Natural killer cell (primary cell): ENCODE results near the gene MSI2. TPM values are rescaled to one million over a fixed set of nuclear protein-coding genes. Genes with fewer than 3 reads are reported as not detected.

Experiments used
- ATAC-seq, 3 donors: fragments of 150-1000 bp in 2 of 3; fragments of 200-7000 bp in 1 of 3; cut with Tn5 transposase; 1 replicate in 1 of 3; 2 replicates in 2 of 3; pipeline ENCODE4 v1.10.0; 2021; ENCODE audit warnings: mild to moderate bottlenecking in 2 of 3, moderate library complexity in 2 of 3
- DNase-seq, 2 donors: peaks; one replicate each; pipeline versions ENCODE4 v3.0.0 to v3.0.0-alpha.2; 2013 to 2021; ENCODE audit warnings: mixed read lengths in 1 of 2
- H3K27ac ChIP-seq: one replicate; pipeline ENCODE4 v1.5.1; 2013; ENCODE audit warnings: mild to moderate bottlenecking, low read length
- H3K27me3 ChIP-seq: one replicate; pipeline ENCODE4 v1.6.1; 2013; ENCODE audit warnings: low read length; ENCODE audit not compliant: control insufficient read depth, insufficient read depth
- H3K36me3 ChIP-seq: one replicate; pipeline ENCODE4 v1.6.1; 2013; ENCODE audit warnings: low read length; ENCODE audit not compliant: control insufficient read depth, insufficient read depth
- H3K4me1 ChIP-seq: one replicate; pipeline ENCODE4 v1.6.1; 2013; ENCODE audit warnings: low read length; ENCODE audit not compliant: control insufficient read depth, insufficient read depth
- H3K4me3 ChIP-seq: one replicate; pipeline ENCODE4 v1.5.1; 2013; ENCODE audit warnings: low read length
- H3K9me3 ChIP-seq: one replicate; pipeline ENCODE4 v1.6.1; 2013; ENCODE audit warnings: low read length; ENCODE audit not compliant: control insufficient read depth, insufficient read depth
- H3K27ac Mint-ChIP-seq, 2 donors: one replicate each; pipeline ENCODE4 v1.8.0; 2022; ENCODE audit warnings: mild to moderate bottlenecking in 2 of 2, mixed read lengths in 2 of 2, moderate library complexity in 1 of 2
- H3K27me3 Mint-ChIP-seq, 2 donors: one replicate each; pipeline ENCODE4 v1.8.0; 2022; ENCODE audit warnings: low read depth in 2 of 2, mixed read lengths in 2 of 2
- H3K36me3 Mint-ChIP-seq: one replicate; pipeline ENCODE4 v1.8.0; 2022; ENCODE audit warnings: mixed read lengths
- H3K4me1 Mint-ChIP-seq, 2 donors: one replicate each; pipeline ENCODE4 v1.8.0; 2022; ENCODE audit warnings: mixed read lengths in 2 of 2
- H3K4me3 Mint-ChIP-seq: one replicate; pipeline ENCODE4 v1.8.0; 2022; ENCODE audit warnings: mild to moderate bottlenecking, moderate library complexity, mixed read lengths
- H3K9me3 Mint-ChIP-seq, 2 donors: one replicate each; pipeline ENCODE4 v1.8.0; 2022; ENCODE audit warnings: mixed read lengths in 2 of 2
- WGBS: methylation state at CpG from one replicate; pipeline ENCODE4 v1.1.7; 2013; ENCODE audit warnings: missing lambda C conversion rate; ENCODE audit not compliant: insufficient coverage; 5-methylcytosine and 5-hydroxymethylcytosine counted together
- intact Hi-C: fragments of 100-400 bp; cut with micrococcal nuclease; formaldehyde crosslinking; loops from one replicate; pipeline ENCODE4 v1.14.2; 2022
- total RNA-seq, 4 donors: library from RNA; stranded (reverse); fragments of 120-200 nt in 1 of 4; gene quantifications; one replicate each; pipeline versions ENCODE4 v1.2.3 to v1.2.4, GENCODE V29; 2013 to 2022
- TF ChIP-seq, protein P1 (sequence below): fragments of 200-600 bp; IDR thresholded peaks from one replicate; pipeline ENCODE4 v1.8.0; 2022; ENCODE audit warnings: antibody characterized with exemption

MSI2 gene
- total RNA-seq, 3 donors from 2014 or later (not counting 1 experiment from before 2014, with no cell fraction given): 95.5 to 145 (median 96.8) TPM

DNA sequence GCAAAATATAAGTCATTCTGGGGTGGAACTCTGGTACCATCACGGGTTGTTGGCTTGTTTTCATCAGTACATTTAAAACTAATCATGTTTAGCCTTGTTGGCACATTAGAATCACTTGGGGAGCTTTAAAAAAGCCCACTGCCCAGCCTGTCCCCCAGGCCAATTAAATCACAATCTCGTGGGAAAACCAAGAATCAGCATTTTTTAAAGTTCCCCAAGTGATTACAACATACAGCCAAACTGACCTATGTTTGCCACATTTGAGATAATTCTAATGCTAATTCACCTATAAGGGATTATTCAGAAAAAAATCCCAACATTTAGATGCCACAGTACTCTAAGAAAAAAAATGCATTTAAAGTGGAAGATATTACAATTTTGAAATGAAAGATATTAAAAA, 8.4 kb upstream of the MSI2 start:
- Histone ChIP-seq H3K4me1 (no peaks in the 10 kb centered on the region), H3K27me3 (no peaks in the 10 kb centered on the region), H3K36me3 (no peaks in the 10 kb centered on the region), H3K4me3 (no peak overlapping the region), H3K27ac (no peak overlapping the region), H3K9me3 (no peaks in the 10 kb centered on the region)
- TF ChIP-seq, protein P1, sequence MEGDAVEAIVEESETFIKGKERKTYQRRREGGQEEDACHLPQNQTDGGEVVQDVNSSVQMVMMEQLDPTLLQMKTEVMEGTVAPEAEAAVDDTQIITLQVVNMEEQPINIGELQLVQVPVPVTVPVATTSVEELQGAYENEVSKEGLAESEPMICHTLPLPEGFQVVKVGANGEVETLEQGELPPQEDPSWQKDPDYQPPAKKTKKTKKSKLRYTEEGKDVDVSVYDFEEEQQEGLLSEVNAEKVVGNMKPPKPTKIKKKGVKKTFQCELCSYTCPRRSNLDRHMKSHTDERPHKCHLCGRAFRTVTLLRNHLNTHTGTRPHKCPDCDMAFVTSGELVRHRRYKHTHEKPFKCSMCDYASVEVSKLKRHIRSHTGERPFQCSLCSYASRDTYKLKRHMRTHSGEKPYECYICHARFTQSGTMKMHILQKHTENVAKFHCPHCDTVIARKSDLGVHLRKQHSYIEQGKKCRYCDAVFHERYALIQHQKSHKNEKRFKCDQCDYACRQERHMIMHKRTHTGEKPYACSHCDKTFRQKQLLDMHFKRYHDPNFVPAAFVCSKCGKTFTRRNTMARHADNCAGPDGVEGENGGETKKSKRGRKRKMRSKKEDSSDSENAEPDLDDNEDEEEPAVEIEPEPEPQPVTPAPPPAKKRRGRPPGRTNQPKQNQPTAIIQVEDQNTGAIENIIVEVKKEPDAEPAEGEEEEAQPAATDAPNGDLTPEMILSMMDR: no peak
- DNase-seq (no peak), ATAC-seq (no peak)
- Mint-ChIP-seq H3K9me3 (peaks cover 0 to 3% of the 10 kb centered on the region in 2 donors), H3K27me3 (peaks cover 15 to 29% of the 10 kb centered on the region in 2 donors), H3K36me3 (no peaks in the 10 kb centered on the region), H3K4me1 (peaks cover 6% of the 10 kb centered on the region in 2 donors), H3K27ac (no peak overlapping the region), H3K4me3 (no peak overlapping the region)
- WGBS: 88% methylated on average over 2 of the region's 2 CpGs
- intact Hi-C loops: no loop called here

DNA sequence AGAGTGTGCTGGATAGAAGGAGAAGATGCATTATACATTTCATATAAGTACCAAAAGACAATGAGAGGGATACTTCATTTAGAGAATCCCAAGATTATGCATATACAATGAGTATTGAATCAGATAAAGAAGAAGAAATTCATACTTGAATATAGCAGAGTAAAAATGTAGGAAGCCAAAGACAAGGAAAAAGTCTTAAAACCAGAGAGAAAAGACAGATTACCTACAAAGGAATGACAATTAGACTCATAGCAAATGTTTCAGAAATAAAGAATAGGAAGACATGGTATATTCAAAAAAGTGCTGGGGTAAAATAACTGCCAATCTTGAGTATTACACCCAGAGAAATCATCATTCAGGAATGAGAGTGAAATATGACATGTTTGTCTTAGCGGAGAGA, 6.8 kb upstream of the MSI2 start:
- Histone ChIP-seq H3K27me3 (no peaks in the 10 kb centered on the region), H3K9me3 (no peaks in the 10 kb centered on the region), H3K36me3 (no peaks in the 10 kb centered on the region), H3K27ac (no peak overlapping the region), H3K4me3 (no peak overlapping the region), H3K4me1 (no peaks in the 10 kb centered on the region)
- intact Hi-C loops: no loop called here
- Mint-ChIP-seq H3K27ac (no peak overlapping the region), H3K27me3 (peaks cover 4 to 13% of the 10 kb centered on the region in 2 donors), H3K4me3 (no peak overlapping the region), H3K36me3 (no peaks in the 10 kb centered on the region), H3K9me3 (peaks cover 0 to 3% of the 10 kb centered on the region in 2 donors), H3K4me1 (peaks cover 0 to 4% of the 10 kb centered on the region in 2 donors)
- TF ChIP-seq, protein P1: no peak
- ATAC-seq: no peak
- no CpG with 5 or more reads among the region's 1 CpG for WGBS
- DNase-seq: no peak

DNA sequence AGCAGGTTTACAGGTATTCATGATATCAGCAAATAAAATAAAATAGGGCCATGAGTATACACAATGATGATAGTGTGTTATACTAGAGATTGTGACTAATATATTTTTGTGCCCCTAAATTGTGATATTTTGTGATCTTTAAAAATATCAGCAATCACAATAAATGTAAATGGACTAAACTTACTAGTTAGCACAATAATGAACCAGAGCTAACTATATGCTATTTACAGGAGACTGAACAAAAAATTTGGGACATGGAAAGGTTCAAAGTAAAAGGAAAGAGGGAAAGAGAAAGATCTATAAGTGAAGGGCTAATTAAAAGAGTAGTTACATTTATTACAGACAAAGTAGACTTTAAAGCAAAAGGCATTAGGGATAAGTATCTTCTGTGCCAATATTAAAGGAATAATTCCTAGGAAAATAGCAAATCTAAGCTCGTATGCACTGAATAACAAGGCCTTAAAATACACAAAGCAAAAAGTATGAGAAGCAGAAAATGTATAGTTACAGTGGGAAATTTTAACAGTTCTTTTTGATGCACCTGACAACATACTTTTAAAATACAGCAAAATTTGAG, 5.0 kb upstream of the MSI2 start:
- H3K9me3 ChIP-seq: no peaks in the 10 kb centered on the region
- H3K4me1 Mint-ChIP-seq: peaks cover 9 to 12% of the 10 kb centered on the region in 2 donors
- DNase-seq: no peak
- intact Hi-C loops: no loop called here
- TF ChIP-seq, protein P1: no peak
- no peak overlapping the region for H3K4me3 ChIP-seq
- H3K4me1 ChIP-seq: peaks cover 5% of the 10 kb centered on the region
- H3K4me3 Mint-ChIP-seq: no peak overlapping the region
- ATAC-seq: no peak
- no CpG with 5 or more reads among the region's 1 CpG for WGBS
- peaks cover 0 to 3% of the 10 kb centered on the region in 2 donors for H3K9me3 Mint-ChIP-seq
- no peak overlapping the region for H3K27ac Mint-ChIP-seq
- H3K36me3 ChIP-seq: no peaks in the 10 kb centered on the region
- peaks cover 0 to 3% of the 10 kb centered on the region in 2 donors for H3K27me3 Mint-ChIP-seq
- H3K27me3 ChIP-seq: no peaks in the 10 kb centered on the region
- no peak overlapping the region for H3K27ac ChIP-seq
- H3K36me3 Mint-ChIP-seq: no peaks in the 10 kb centered on the region
